Glomerular visceral epithelial cell (primary cell): ENCODE measurements around the gene CHID1.
A peak's percentile ranks its signal among the peaks of the same experiment; 100 is the strongest.

Source experiments
- DNase-seq: peaks from one replicate; pipeline ENCODE4 v3.0.0-alpha.2; 2016; ENCODE audit errors: extremely low spot score

Gene CHID1

GRCh38 chr11:850775-851763 lies 59.5 kb downstream of the CHID1 start:
- DNase-seq = no peak

DNA sequence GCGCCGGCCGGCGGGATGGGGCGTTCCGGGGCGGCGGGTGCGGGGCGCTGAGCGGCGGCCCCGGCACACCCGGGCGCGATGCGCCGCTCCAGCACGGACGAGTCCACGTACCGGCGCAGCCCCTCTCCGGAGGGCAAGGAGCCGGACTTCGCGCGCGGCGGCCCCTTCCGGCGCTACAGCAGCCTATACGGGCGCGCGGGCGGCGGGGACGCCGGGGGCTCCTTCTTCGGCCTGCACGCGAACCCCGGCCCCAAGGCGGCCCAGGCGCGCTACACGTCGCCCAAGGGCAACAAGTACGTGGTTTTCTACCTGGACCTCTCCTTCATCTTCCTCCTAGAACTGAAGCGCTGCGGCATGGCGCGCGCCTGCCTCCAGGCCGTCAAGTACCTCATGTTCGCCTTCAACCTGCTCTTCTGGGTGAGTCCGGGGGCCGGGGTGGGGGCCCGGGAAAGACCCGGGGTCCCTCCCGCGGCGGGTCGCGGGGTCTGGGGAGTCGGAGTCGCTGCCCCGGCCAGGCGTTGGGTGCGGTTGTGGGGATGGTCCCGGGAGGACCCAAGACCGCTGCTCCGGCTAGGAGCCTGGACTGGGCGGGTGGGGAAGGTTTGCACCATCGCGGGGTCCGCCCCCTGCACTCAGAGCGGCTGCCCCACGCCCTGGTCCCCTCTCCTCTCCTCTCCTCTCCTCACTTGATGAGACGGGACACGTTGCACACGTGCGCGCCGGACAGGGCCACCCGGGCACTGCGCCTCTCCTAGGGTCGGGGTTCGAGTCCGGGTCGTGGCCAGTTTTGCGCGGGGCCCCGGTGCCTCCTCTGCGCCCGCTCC lies 60.4 kb downstream of the CHID1 start:
- no peak for DNase-seq

DNA sequence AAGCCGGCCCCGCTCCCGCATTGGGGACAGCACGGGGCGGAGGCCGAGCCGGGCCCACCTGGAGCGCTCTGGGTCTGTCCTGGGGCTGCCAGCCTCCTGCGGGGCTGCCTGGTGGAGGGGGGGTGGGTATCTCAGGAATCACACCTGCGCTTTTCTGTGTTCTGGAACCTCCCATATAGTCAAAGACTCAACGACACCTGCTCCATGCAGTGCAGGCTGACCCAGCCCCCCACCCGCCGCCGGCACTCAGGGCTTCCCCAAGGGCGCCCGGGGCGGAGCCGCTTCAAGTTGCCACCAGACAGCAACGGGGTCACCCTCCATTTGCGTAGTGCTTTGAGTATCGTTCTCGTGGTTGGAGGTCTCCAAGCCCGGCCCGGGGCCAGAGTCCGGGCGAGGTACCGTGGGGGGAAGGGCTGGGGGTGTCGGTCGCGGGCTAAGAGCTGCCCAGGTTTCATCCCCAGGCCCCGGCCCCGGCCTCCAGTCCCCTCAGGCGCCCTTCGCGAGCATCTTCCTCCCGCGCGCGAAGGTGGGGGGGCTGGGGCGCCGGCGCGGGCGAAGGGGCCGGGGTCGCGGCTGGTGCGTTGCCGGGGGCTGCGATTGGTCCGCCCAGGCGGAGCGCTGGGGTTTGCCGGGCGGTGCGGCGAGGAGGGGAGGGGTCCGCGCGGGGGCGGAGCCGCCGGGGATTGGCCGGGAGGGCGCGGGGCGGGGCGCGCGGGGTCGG lies 61.3 kb downstream of the CHID1 start:
- DNase-seq = no peak

- peak; percentile 48 for DNase-seq
These were observed 62.2 kb downstream of the CHID1 start for GRCh38 chr11:848380-848931.

- no peak for DNase-seq
These were observed 62.7 kb downstream of the CHID1 start for GRCh38 chr11:847876-848275.

DNA sequence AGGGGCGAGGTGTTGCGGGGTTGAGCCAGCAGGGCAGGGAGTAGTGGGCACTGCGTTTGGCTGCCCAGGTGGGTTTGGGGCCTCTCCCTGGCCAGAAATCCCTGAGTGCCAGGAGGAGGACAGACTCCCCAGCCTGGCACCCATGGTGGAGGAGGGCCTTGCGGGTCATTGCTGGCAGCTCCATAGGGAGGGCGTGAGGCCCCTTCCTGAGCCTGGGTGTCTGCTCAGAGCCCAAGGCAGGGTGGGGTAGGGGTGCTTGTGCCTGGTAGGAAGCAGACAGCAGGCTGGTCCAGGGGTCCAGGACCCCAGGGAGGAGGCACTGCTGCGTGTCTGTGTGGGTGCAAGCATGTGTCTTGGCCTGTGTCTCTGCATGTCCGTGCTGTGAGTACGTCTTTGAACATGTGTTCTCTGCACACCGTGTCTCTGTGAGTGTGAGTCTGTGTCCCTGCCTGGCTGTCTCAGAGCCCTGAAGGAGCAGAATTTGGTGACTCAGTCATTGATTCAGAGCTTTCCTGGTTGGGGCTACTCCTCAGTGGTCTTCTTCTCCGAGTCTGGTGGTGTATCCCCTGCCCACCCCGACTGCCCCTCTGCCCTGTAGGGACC lies 64.0 kb downstream of the CHID1 start:
- no peak for DNase-seq

DNA sequence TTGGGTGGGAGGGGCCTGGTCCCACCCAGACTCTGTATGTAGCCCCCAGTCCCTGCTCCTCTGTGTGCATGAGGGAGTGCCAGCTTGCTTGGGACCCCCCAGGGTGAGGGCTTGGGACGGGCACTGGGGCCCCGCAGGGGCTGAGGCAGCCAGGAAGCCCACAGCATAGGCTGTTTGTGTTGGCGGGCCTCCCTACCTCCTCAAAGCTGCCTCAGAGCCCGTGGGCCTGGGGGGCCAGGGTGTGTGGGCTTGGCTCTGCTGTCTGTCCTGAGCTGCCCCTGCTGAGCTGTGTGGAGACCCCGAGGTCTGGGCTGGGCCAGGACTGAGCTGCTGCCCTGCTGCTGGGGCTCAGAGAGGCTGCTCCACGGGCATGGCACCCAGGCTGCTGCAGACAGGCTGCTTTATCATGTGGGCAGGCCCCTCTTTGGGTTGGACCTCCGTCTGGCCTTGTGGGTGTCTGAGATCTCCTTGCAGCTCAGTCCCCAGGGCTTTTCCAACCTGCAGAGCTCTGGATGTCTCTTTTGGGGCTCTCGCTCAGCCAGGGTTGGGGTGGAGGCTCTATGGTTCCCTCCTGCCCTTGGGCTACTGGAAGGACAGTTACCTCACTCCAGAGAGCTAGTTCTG lies 64.6 kb downstream of the CHID1 start:
- DNase-seq = peak; percentile 55

- DNase-seq = peak; percentile 94
These were observed 65.6 kb downstream of the CHID1 start for GRCh38 chr11:844693-845644.

DNA sequence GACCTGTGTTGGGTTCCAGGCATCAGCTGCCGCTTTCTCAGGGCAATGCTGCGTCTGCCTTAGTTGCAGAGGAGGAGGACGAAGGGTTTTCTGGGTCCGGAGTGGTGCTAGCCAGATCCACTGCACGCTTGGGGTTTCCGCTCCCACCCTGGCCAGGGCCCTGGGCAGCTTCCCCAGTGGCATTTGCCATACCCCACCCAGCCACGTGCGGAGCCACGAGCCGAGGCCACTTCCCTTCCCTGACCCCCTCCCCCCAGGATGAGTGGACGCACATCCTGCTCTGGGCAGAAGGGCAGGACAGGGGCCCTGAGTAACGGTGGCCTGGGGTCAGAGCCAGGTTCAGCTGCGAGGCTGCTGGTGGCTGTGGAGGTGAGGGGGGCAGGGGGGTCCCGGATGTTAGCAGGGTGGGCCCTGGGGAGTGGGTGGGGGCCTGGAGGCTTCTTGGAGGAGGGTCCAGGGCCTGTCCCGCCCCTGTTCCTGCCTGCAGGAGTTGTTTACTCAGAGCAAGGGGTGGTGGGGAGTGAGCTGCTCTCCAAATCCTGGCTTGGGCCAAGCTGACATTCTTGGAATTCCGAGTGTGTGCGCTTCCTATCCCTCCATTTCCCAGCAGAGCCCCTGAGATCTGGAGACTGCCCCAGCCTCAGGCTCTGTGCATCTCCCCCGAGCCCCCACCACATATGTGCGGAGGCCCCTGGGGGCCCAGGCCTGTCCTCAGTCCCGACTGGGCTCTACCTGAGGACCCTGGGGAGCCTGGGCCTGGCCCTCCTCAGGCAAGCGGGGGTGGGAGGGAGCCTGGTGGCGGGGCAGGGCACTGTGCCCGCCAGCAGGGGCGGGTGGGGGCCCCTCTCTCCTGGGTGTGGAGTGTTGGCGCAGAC lies 66.6 kb downstream of the CHID1 start:
- DNase-seq = peak; percentile 92

- DNase-seq = no peak
These were observed 67.4 kb downstream of the CHID1 start for GRCh38 chr11:843086-843734.

DNA sequence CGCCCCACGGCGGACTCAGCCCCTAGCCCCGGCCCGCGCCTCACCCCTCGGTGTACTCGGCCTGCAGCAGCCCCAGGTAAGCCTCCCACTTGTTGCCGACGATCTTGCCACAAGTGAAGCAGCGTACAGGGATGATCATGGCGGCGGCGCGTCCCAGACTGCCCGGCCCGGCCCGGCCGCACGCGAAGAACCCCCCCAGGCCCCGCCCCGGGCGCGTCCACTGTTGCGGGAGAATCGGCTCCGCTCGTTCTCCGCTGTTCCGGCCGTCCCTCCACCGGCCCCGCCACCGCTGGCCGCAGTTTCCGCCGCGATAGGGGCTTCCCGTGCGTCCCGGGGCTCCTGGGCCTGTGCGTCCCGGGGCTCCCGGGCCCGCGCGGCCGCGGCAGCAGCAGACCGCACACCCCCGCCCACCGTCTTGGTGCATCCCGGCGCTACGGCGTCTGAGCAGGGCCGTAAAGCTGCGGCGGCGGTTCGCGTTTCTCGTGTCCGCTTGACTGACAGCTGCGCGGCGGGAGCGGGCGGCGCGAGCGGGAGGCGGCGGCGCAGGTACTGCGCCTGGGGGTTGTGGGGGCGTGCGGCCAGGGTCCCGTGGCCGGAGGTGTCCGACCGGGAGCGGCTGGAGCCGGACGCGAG lies 68.1 kb downstream of the CHID1 start, which contains the start of the genes POLR2L and TSPAN4:
POLR2L (minus strand) TSS at position 160 of the 633 bp plus-strand sequence; CDS start at position 139, 21 bp downstream.
TSPAN4 (plus strand) TSS at position 483 of the 633 bp plus-strand sequence. CDS start 7,453 bp downstream, outside the sequence.
- DNase-seq = peak; percentile 85

- no peak for DNase-seq
These were observed 68.6 kb downstream of the CHID1 start for GRCh38 chr11:841981-842369.

GRCh38 chr11:839875-840617 lies 70.6 kb downstream of the CHID1 start:
- no peak for DNase-seq

GRCh38 chr11:839280-839623 lies 71.4 kb downstream of the CHID1 start:
- DNase-seq = no peak

DNA sequence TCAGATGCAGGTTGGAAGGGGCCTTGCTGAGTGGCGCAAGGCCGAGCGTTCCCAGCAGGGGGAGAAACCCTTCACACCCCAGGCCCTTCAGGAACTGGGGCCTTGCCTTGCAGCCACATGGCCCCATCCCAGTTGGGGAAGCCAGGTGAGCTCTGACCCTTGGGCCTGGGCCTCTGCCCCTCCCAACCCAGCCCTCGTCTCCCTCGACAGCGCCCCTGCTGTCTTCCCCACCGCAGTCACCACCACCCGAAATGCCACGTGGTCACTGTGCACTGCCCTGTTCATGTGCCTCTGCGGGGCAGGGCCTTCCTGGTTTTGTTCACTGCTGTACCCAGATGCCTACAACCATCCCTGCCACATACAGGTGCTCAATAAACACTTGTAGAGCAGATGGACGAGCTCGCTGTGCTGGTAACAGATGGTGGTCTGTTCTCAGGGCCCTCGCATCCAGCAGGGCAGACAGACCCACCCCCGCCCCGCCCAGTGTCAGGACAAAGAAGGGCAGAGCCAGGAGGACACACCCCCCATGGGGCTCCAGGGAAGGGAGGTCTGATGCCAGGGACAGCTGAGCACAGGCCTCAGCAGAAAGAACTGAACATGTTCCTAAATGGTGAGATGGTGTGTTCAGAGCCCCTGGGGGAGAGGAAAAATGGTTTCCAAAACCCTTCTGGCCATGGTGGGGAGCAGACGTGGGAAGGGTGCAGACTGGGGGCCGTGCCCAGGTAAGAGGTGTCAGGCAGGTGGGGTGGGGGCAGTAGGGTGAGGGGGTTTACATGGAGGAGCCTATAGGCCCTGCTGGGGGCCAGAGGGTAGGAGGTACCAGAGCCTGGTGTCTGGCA lies 72.0 kb downstream of the CHID1 start:
- DNase-seq = no peak

DNA sequence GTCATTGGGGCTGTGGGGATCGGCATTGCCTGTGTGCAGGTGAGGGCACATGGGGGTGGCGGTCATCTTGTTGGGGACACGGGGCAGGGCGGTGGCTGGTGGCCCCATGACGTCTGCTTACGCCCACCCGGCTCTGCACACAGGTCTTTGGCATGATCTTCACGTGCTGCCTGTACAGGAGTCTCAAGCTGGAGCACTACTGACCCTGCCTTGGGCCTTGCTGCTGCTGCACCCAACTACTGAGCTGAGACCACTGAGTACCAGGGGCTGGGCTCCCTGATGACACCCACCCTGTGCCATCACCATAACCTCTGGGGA lies 72.7 kb downstream of the CHID1 start:
- no peak for DNase-seq
